22Rv1 (cell line): ENCODE measurements around the gene SPP2.

Source experiments
- H3K27ac ChIP-seq: fragments of 450-650 bp; 2 replicates; pipeline ENCODE4 v1.5.1; 2017
- ZFX ChIP-seq: fragments of 450-650 bp; IDR thresholded peaks from 2 replicates; pipeline ENCODE4 v1.6.1; 2017; ENCODE audit warnings: antibody characterized with exemption, borderline replicate concordance
- TF ChIP-seq, protein P1 (sequence below): fragments of 450-650 bp; IDR thresholded peaks from 2 replicates; pipeline ENCODE4 v1.5.1; 2017; ENCODE audit warnings: mild to moderate bottlenecking

SPP2 gene

DNA sequence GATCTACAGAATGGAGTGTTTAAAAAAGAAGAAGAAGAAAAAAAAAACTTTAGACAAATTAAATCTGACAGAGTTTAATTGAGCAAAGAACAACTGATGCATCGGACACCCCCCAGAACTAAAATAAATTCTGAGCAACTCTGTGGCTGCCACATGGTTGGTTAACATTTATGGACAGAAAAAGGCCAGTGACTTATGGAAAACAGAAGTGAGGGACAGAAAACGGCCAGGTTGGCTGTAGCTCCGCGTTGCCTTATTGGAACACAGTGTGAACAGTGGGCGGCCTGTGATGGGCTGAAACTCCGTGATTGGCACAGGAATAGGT lies 75.6 kb downstream of the SPP2 start:
- no peak overlapping the region for H3K27ac ChIP-seq
- TF ChIP-seq ZFX: no peak
- TF ChIP-seq, protein P1, sequence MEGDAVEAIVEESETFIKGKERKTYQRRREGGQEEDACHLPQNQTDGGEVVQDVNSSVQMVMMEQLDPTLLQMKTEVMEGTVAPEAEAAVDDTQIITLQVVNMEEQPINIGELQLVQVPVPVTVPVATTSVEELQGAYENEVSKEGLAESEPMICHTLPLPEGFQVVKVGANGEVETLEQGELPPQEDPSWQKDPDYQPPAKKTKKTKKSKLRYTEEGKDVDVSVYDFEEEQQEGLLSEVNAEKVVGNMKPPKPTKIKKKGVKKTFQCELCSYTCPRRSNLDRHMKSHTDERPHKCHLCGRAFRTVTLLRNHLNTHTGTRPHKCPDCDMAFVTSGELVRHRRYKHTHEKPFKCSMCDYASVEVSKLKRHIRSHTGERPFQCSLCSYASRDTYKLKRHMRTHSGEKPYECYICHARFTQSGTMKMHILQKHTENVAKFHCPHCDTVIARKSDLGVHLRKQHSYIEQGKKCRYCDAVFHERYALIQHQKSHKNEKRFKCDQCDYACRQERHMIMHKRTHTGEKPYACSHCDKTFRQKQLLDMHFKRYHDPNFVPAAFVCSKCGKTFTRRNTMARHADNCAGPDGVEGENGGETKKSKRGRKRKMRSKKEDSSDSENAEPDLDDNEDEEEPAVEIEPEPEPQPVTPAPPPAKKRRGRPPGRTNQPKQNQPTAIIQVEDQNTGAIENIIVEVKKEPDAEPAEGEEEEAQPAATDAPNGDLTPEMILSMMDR: no peak
